ENCODE data around the gene SYT7. TPM values are rescaled to one million over a fixed set of nuclear protein-coding genes. Genes with fewer than 3 reads are reported as not detected.

The SYT7 gene
- total and polyA plus RNA-seq, 4 donors, result 2.1 to 114 (median 30.8) TPM

- peak; percentile 56 for DNase-seq (ENCODE audit: low spot score)
- WGBS, result 9% methylated on average over 117 of the region's 117 CpGs
- TF ChIP-seq RAD21 (IDR thresholded peaks at IDR 0.05), result peak; percentile 59 to 71
- TF ChIP-seq TAF1 (conservative IDR thresholded peaks at IDR 0.05), result no peak
- TF ChIP-seq CTCF (IDR thresholded peaks at IDR 0.05; ENCODE audit: low read depth, low read length, missing input control), result peak; percentile 64
- Histone ChIP-seq H3K9me3 (ENCODE audit: control insufficient read depth in 4 of 4, low read length in 3 of 4) (no peaks in the 10 kb centered on the region), H3K4me1 (ENCODE audit: control insufficient read depth in 4 of 4, insufficient read depth in 4 of 4, low read length in 3 of 4) (peaks cover 9 to 14% (median 12%) of the 10 kb centered on the region in 4 donors), H3K4me3 (ENCODE audit: low read depth in 1 of 3, low read length in 3 of 3) (peak overlapping the region in 1 of 3 donors; percentile 16), H3K27ac (ENCODE audit: low read depth in 1 of 2, low read length in 2 of 2) (no peak overlapping the region), H3K36me3 (ENCODE audit: control insufficient read depth in 4 of 4, insufficient read depth in 3 of 4, low read depth in 1 of 4, low read length in 3 of 4) (no peaks in the 10 kb centered on the region), H3K27me3 (ENCODE audit: control insufficient read depth in 4 of 4, insufficient read depth in 4 of 4, low read length in 3 of 4) (peaks cover 0 to 6% (median 0%) of the 10 kb centered on the region in 4 donors), H3K9ac (ENCODE audit: low read depth in 1 of 2, low read length in 2 of 2) (no peak overlapping the region)
Measured at GRCh38 chr11:61509043-61510029, 71.5 kb downstream of the SYT7 start.

- WGBS, result 7% methylated on average over 74 of the region's 74 CpGs
- no peak within 1 kb of the TSS for H3K27ac ChIP-seq (ENCODE audit: low read depth in 1 of 2, low read length in 2 of 2)
- TF ChIP-seq EGR1 (IDR thresholded peaks at IDR 0.05; ENCODE audit: low read depth in 2 of 2), result no peak
- no peak for TF ChIP-seq RAD21 (IDR thresholded peaks at IDR 0.05)
- no peak for TF ChIP-seq REST (IDR thresholded peaks at IDR 0.05)
- TF ChIP-seq ZBTB33 (IDR thresholded peaks at IDR 0.05), result no peak
- no peak for TF ChIP-seq TAF1 (conservative IDR thresholded peaks at IDR 0.05)
- no peak for TF ChIP-seq YY1 (IDR thresholded peaks at IDR 0.05)
- TF ChIP-seq GABPA (IDR thresholded peaks at IDR 0.05 in 1 of 2, conservative IDR thresholded peaks at IDR 0.05 in 1 of 2), result no peak
- no peak for TF ChIP-seq JUND (IDR thresholded peaks at IDR 0.05)
- no peak for TF ChIP-seq NR2F2 (IDR thresholded peaks at IDR 0.05)
- no peak for TF ChIP-seq SP1 (IDR thresholded peaks at IDR 0.05)
- TF ChIP-seq HNF4G (IDR thresholded peaks at IDR 0.05), result no peak
- no peak for TF ChIP-seq FOXA2 (IDR thresholded peaks at IDR 0.05)
- no peak for TF ChIP-seq CTCF (IDR thresholded peaks at IDR 0.05; ENCODE audit: low read depth, low read length, missing input control)
- TF ChIP-seq FOXA1 (IDR thresholded peaks at IDR 0.05), result no peak
- TF ChIP-seq RXRA (IDR thresholded peaks at IDR 0.05), result no peak
- H3K9ac ChIP-seq (ENCODE audit: low read depth in 1 of 2, low read length in 2 of 2), result no peak within 1 kb of the TSS
- peaks cover 0 to 6% (median 0%) of the 10 kb centered on the region in 4 donors for H3K27me3 ChIP-seq (ENCODE audit: control insufficient read depth in 4 of 4, insufficient read depth in 4 of 4, low read length in 3 of 4)
- H3K4me3 ChIP-seq (ENCODE audit: low read depth in 1 of 3, low read length in 3 of 3), result peak within 1 kb of the TSS in 1 of 3 donors; percentile 16
- H3K36me3 ChIP-seq (ENCODE audit: control insufficient read depth in 4 of 4, insufficient read depth in 3 of 4, low read depth in 1 of 4, low read length in 3 of 4), result no peaks in the 10 kb centered on the region
- no peak for DNase-seq (ENCODE audit: low spot score)
- no peaks in the 10 kb centered on the region for H3K9me3 ChIP-seq (ENCODE audit: control insufficient read depth in 4 of 4, low read length in 3 of 4)
- peaks cover 9 to 14% (median 12%) of the 10 kb centered on the region in 4 donors for H3K4me1 ChIP-seq (ENCODE audit: control insufficient read depth in 4 of 4, insufficient read depth in 4 of 4, low read length in 3 of 4)
Measured at GRCh38 chr11:61507962-61508861, 72.7 kb downstream of the SYT7 start, which contains the start of gene LRRC10B. TSS of gene LRRC10B (plus strand) at chr11:61508749. CDS start at chr11:61508999, 250 bp downstream.

Data from liver (tissue), 9 donors.